ENCODE results near the gene RASSF6.

RASSF6 gene

GRCh38 chr4:73586666-73587065 lies 33.6 kb downstream of the RASSF6 start:
- POLR2A ChIA-PET, result no interaction called here
- H3K4me3 ChIP-seq (ENCODE audit: low read depth, low read length), result no peak overlapping the region
- no peak for TF ChIP-seq ZNF660 (tag by site-specific recombination; IDR thresholded peaks at IDR 0.05)
- TF ChIP-seq ZNF670 (tag by site-specific recombination; IDR thresholded peaks at IDR 0.05; ENCODE audit: low read depth), result no peak
- TF ChIP-seq REPIN1 (tag by site-specific recombination; IDR thresholded peaks at IDR 0.05; ENCODE audit: low read depth), result no peak
- no peak for TF ChIP-seq SP3 (tag by site-specific recombination; IDR thresholded peaks at IDR 0.05)
- TF ChIP-seq ZNF19 (tag by site-specific recombination; IDR thresholded peaks at IDR 0.05; ENCODE audit: low read depth), result no peak
- TF ChIP-seq ZNF341 (tag by site-specific recombination; IDR thresholded peaks at IDR 0.05; ENCODE audit: low read depth), result no peak
- no peak for TF ChIP-seq ZNF501 (tag by site-specific recombination; IDR thresholded peaks at IDR 0.05)
- no peak for TF ChIP-seq ZNF174 (tag by site-specific recombination; IDR thresholded peaks at IDR 0.05)
- TF ChIP-seq ZNF548 (tag by site-specific recombination; IDR thresholded peaks at IDR 0.05), result no peak
- TF ChIP-seq TRIM28 (IDR thresholded peaks at IDR 0.05; ENCODE audit: borderline replicate concordance, low read length), result no peak
- TF ChIP-seq ZFP37 (tag by site-specific recombination; IDR thresholded peaks at IDR 0.05), result no peak
- TF ChIP-seq ZNF658 (tag by site-specific recombination; IDR thresholded peaks at IDR 0.05), result no peak
- no peak for TF ChIP-seq KLF7 (tag by site-specific recombination; IDR thresholded peaks at IDR 0.05; ENCODE audit: borderline replicate concordance)
- TF ChIP-seq ZNF600 (tag by site-specific recombination; IDR thresholded peaks at IDR 0.05), result no peak
- no peak for TF ChIP-seq ZNF146 (tag by site-specific recombination; IDR thresholded peaks at IDR 0.05)
- no peak for TF ChIP-seq ZNF571 (tag by site-specific recombination; IDR thresholded peaks at IDR 0.05)
- TF ChIP-seq CTCF (tag by site-specific recombination; IDR thresholded peaks at IDR 0.05), result no peak
- TF ChIP-seq KLF16 (tag by site-specific recombination; IDR thresholded peaks at IDR 0.05), result no peak
- TF ChIP-seq ZNF426 (tag by site-specific recombination; IDR thresholded peaks at IDR 0.05), result no peak
- CTCF ChIA-PET, result interaction anchor here (1.3 kb wide), 1 partner anchor 12 kb away, joined by 11 read pairs; no protein-coding TSS in a partner anchor
- H3K4me1 ChIP-seq (ENCODE audit: control insufficient read depth, insufficient read depth, low read length), result peaks cover 8% of the 10 kb centered on the region
- no peak overlapping the region for H3K27ac ChIP-seq (ENCODE audit: extremely low read depth, low read depth, low read length)
- H3K36me3 ChIP-seq (ENCODE audit: control insufficient read depth in 2 of 2, insufficient read depth in 1 of 2, low read length in 2 of 2), result no peaks in the 10 kb centered on the region
- H3K9me3 ChIP-seq (ENCODE audit: control insufficient read depth, insufficient read depth, low read depth, low read length), result no peaks in the 10 kb centered on the region

GRCh38 chr4:73586040-73586439 lies 34.2 kb downstream of the RASSF6 start:
- H3K36me3 ChIP-seq (ENCODE audit: control insufficient read depth in 2 of 2, insufficient read depth in 1 of 2, low read length in 2 of 2), result no peaks in the 10 kb centered on the region

GRCh38 chr4:73585345-73585744 lies 34.9 kb downstream of the RASSF6 start:
- Histone ChIP-seq H3K4me3 (ENCODE audit: low read depth, low read length) (no peak overlapping the region), H3K9me3 (ENCODE audit: control insufficient read depth, insufficient read depth, low read depth, low read length) (no peaks in the 10 kb centered on the region), H3K27ac (ENCODE audit: extremely low read depth, low read depth, low read length) (no peak overlapping the region), H3K36me3 (ENCODE audit: control insufficient read depth in 2 of 2, insufficient read depth in 1 of 2, low read length in 2 of 2) (no peaks in the 10 kb centered on the region), H3K4me1 (ENCODE audit: control insufficient read depth, insufficient read depth, low read length) (peaks cover 8% of the 10 kb centered on the region)
- ChIA-PET POLR2A (no interaction called here), CTCF (interaction anchor here (0.6 to 1.5 kb wide), 4 partner anchors 8 to 154 kb away, joined by 3 to 6 read pairs (median 4); no protein-coding TSS in a partner anchor)
- TF ChIP-seq SETDB1 (IDR thresholded peaks at IDR 0.05; ENCODE audit: insufficient read length, low read length) (no peak), PRDM1 (tag by site-specific recombination; IDR thresholded peaks at IDR 0.05) (no peak), HOXC10 (CRISPR knock-in tag; IDR thresholded peaks at IDR 0.05) (no peak), PRDM2 (tag by site-specific recombination; IDR thresholded peaks at IDR 0.05; ENCODE audit: borderline replicate concordance) (no peak), ZNF169 (tag by site-specific recombination; IDR thresholded peaks at IDR 0.05) (no peak), ZSCAN4 (tag by site-specific recombination; IDR thresholded peaks at IDR 0.05) (no peak), ZNF623 (tag by site-specific recombination; IDR thresholded peaks at IDR 0.05) (no peak)

More at GRCh38 chr4:73586040-73586439, 34.2 kb downstream of the RASSF6 start:
- Histone ChIP-seq H3K9me3 (ENCODE audit: control insufficient read depth, insufficient read depth, low read depth, low read length) (no peaks in the 10 kb centered on the region), H3K4me3 (ENCODE audit: low read depth, low read length) (no peak overlapping the region), H3K4me1 (ENCODE audit: control insufficient read depth, insufficient read depth, low read length) (peaks cover 8% of the 10 kb centered on the region), H3K27ac (ENCODE audit: extremely low read depth, low read depth, low read length) (no peak overlapping the region)
- CTCF ChIA-PET, result interaction anchor here (1.5 kb wide), 1 partner anchor 12 kb away, joined by 6 read pairs; no protein-coding TSS in a partner anchor
- no peak for TF ChIP-seq ZNF121 (tag by site-specific recombination; IDR thresholded peaks at IDR 0.05)
- POLR2A ChIA-PET, result no interaction called here
